Neutrophil (primary cell): ENCODE data around the gene PAPPA2.
"Not testable (repeated sequence)": the region's sequence is repeated elsewhere in the genome, so short reads cannot be mapped to it uniquely, and the experiment has no call there.

Experiments used
- H3K27ac ChIP-seq: fragments of 200-600 bp; sonication (generic); 2 replicates; pipeline ENCODE4 v1.5.1; 2016; ENCODE audit warnings: mild to moderate bottlenecking, moderate library complexity
- H3K27me3 ChIP-seq: fragments of 200-600 bp; sonication (generic); 2 replicates; pipeline ENCODE4 v1.6.0; 2016; ENCODE audit warnings: mild to moderate bottlenecking
- H3K36me3 ChIP-seq: fragments of 200-600 bp; sonication (generic); 2 replicates; pipeline ENCODE4 v1.5.1; 2017
- H3K4me1 ChIP-seq, 2 experiments: fragments of 200-600 bp in 1 of 2; sonication (generic) in 1 of 2; 1 replicate in 1 of 2; 2 replicates in 1 of 2; pipeline versions ENCODE4 v1.5.1 to v1.6.1; 2013 to 2016; ENCODE audit warnings: low read depth in 1 of 2, low read length in 1 of 2, mild to moderate bottlenecking in 1 of 2, moderate library complexity in 1 of 2; ENCODE audit not compliant: control insufficient read depth in 1 of 2, insufficient read depth in 1 of 2
- H3K4me3 ChIP-seq, 2 experiments: fragments of 200-600 bp in 1 of 2; sonication (generic) in 1 of 2; 1 replicate in 1 of 2; 2 replicates in 1 of 2; pipeline ENCODE4 v1.5.1; 2013 to 2016; ENCODE audit warnings: low read depth in 1 of 2, low read length in 1 of 2, mild to moderate bottlenecking in 1 of 2, moderate library complexity in 1 of 2
- H3K9me3 ChIP-seq: fragments of 200-600 bp; sonication (generic); 2 replicates; pipeline ENCODE4 v1.5.1; 2016
- CTCF ChIP-seq: fragments of 200-600 bp; sonication (generic); IDR thresholded peaks from 2 replicates; pipeline ENCODE4 v1.5.1; 2016; ENCODE audit warnings: antibody characterized with exemption

Gene PAPPA2

GRCh38 chr1:176754676-176755075 is 291.7 kb downstream of the PAPPA2 start:
- H3K27ac ChIP-seq, result no peak overlapping the region
- H3K36me3 ChIP-seq, result no peaks in the 10 kb centered on the region
- no peaks in the 10 kb centered on the region for H3K9me3 ChIP-seq
- H3K4me1 ChIP-seq, result no peaks in the 10 kb centered on the region
- TF ChIP-seq CTCF, result no peak
- no peak overlapping the region for H3K4me3 ChIP-seq
- no peaks in the 10 kb centered on the region for H3K27me3 ChIP-seq

- not testable (repeated sequence) for H3K4me1 ChIP-seq, H3K9me3 ChIP-seq, H3K27me3 ChIP-seq, H3K36me3 ChIP-seq, H3K4me3 ChIP-seq, H3K27ac ChIP-seq
Observed at GRCh38 chr1:176756817-176757216, 293.8 kb downstream of the PAPPA2 start.

DNA sequence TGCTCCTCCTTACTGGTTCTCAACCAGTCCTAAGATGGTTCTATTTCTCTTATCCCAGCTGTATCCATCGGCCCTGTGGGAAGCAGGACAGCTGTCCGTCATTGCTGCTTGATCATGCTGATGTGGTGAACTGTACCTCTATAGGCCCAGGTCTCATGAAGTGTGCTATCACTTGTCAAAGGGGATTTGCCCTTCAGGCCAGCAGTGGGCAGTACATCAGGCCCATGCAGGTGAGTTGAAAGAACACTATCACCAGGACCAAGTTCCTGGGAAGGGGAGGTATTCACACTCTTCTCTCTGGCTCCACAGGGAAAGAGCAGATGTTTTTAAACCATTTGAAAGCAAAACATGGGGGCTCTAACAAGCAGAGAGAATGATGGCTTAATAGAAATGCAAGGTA is 302.6 kb downstream of the PAPPA2 start:
- Histone ChIP-seq H3K27ac (no peak overlapping the region), H3K27me3 (no peaks in the 10 kb centered on the region), H3K4me1 (no peaks in the 10 kb centered on the region), H3K4me3 (no peak overlapping the region), H3K9me3 (no peaks in the 10 kb centered on the region), H3K36me3 (no peaks in the 10 kb centered on the region)
- TF ChIP-seq CTCF, result no peak

DNA sequence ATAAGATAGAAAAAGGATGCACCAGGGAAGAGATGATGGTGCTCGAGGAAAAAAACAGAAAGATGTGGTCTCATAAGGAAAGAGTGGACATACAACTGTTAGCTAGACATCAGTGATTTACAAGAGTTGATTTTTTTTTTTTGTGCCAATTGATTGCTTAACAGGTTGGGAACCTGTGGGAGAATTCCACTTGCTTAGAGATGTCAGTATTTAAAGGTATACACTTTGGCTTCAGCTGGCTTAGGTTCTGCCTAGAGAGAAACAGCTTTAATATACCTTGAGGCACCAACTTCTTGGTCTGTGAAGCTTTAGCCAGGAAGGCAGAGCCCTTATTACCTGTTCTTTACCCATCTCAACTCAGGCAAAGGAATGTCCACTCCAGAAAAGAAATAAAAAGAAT is 303.8 kb downstream of the PAPPA2 start:
- H3K36me3 ChIP-seq, result no peaks in the 10 kb centered on the region
- no peak overlapping the region for H3K4me3 ChIP-seq
- H3K27ac ChIP-seq, result no peak overlapping the region
- no peak for TF ChIP-seq CTCF
- H3K9me3 ChIP-seq, result no peaks in the 10 kb centered on the region
- H3K4me1 ChIP-seq, result no peaks in the 10 kb centered on the region
- H3K27me3 ChIP-seq, result no peaks in the 10 kb centered on the region

DNA sequence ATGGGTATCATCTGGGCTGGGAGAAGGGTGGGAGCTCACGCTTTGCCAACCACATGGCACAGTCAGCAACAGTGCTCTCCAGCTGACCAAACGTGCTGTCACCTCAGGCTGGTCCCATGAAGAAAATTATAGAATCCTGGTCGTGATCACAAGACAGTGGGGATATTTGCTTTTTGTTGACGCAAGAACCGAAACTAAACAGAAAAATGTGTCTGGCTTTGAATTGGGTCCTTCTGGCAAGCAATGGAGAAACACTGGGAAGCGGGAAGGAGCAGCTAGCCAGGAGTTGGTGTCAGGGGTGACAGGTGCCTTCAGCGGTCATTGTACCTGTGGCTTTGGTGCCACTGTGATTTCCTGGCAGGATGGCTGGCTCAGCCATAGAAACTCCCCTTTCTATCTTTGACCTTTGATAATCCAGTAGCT is 304.8 kb downstream of the PAPPA2 start:
- no peaks in the 10 kb centered on the region for H3K27me3 ChIP-seq
- no peak for TF ChIP-seq CTCF
- H3K4me3 ChIP-seq, result no peak overlapping the region
- no peaks in the 10 kb centered on the region for H3K9me3 ChIP-seq
- H3K27ac ChIP-seq, result no peak overlapping the region
- H3K36me3 ChIP-seq, result no peaks in the 10 kb centered on the region
- H3K4me1 ChIP-seq, result no peaks in the 10 kb centered on the region

DNA sequence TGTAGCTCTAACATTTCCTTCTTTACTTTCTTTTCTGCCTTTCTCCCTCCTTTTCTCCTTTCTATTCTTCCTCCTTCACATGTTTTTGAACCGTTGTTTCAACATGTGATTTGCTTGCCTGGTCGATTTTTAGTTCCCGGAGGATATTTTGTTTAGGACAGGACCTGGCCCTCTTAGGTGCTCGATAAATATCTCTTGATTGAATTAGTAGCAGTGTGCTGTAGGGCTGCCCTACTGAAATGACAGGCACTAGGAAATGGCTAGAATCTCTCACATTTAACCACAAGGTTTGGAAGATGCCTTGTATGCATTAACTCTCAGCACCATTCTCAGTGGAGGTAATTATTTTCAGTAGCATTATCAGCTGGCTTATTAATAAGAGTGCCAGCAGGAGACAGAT is 305.6 kb downstream of the PAPPA2 start:
- Histone ChIP-seq H3K27ac (no peak overlapping the region), H3K36me3 (no peaks in the 10 kb centered on the region), H3K4me3 (no peak overlapping the region), H3K9me3 (no peaks in the 10 kb centered on the region), H3K4me1 (no peaks in the 10 kb centered on the region), H3K27me3 (no peaks in the 10 kb centered on the region)
- no peak for TF ChIP-seq CTCF
